HG03060 (cell line): ENCODE measurements around the gene GATA6.
"Not testable (repeated sequence)": the region's sequence is repeated elsewhere in the genome, so short reads cannot be mapped to it uniquely, and the experiment has no call there.

Experiments
- ATAC-seq: cut with Tn5 transposase; IDR thresholded peaks from one replicate; pipeline ENCODE4 v1.9.1; 2021; ENCODE audit warnings: low read depth, moderate number of reproducible peaks; ENCODE audit not compliant: unreplicated experiment

Gene GATA6

DNA sequence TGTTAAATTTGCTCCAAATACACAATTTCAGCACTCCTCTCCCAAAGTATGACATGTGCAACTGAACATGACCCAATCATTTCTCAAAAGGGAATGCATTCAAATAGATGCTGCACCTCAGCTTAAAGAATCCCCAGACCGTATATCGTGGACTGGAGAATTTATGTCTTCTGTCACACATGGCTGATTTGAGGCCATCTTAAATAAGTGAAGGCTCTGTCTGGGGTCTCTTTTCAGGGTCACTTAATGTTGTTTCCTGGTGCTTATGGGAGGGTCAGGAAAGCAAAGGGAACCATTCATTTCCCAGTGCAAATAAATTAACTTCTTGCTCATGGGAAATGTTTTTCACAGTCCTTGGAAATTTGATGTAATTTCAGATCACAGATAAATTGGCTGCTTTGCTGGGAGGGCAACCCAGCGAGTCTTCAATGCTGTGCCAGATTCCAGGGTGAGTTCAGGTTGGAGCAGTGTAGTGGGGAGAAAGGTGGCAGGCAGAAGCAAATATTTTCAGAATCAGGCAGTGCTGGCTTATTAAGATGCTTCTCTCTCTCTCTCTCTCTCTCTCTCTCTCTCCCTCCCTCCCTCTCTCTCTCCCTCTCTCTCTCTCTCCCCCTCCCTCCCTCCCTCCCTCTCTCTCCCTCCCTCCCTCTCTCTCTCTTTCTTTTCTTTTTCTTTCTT lies 34.3 kb downstream of the GATA6 start:
- no peak for ATAC-seq

DNA sequence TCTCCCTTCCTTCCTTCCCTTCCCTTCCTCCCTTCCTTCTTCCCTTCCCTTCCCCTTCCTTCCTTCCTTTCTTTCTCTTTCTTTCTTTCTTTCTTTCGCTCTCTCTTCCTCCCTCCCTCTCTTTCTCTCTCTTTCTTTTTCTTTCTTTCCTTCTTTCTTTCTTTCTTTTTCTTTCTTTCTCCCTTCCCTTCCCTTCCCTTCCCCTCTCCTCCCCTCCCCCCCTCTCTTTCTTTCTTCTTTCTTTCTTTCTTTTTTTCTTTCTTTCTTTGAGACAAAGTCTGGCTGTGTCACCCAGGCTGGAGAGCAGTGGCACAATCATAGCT lies 34.8 kb downstream of the GATA6 start:
- ATAC-seq, result no peak

DNA sequence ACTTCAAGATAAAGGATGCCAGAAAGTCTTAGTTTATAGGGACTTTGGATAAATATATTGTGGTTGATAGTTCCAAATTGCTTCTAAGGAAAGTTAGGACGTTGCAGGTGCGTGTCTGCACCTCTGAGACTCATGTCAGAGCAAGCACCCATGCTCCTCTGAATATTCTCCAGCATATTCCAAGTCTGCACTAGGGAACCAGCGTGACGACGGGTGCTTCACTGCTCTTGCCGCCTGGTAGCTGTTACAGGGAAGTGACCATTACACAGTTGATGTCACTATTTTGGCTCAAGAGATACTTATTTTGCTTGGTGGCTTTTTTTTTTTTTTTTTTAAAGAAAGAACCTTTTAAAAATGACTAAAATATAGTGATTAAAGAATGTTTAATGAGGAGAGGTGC lies 35.6 kb downstream of the GATA6 start:
- no peak for ATAC-seq

DNA sequence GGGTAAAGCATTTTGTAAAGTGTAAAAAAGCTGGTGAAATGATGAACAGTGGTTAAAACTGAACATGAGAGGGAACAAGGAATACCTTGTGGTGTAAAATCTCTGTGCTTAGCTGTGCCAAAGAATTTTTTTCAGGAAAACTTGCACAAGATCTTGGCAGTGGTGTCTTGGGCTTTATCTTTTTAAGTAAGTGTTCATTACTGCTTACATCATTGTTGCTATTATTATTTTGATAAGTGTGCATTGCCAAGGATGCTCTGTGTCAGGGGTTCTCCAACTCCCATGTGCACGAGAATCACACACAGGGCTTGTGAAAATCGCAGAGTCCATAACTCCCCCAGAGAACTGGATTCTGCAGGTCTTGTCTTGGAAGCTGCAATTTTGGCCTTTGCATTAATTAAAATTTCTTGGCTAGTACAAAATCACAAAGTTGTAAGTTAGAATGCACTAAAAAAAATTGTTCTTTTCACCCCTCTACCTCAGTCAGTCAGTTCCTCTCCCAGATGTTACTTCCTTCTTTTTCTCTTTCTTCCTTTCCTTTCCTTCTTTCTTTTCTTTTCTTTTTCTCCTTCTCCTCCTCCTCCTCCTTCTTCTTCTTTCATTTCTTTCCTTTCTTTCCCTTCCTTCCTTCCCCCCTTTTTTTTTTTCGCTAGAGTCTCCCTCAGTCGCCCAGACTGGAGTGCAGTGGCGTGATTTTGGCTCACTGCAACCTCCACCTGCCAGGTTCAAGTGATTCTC lies 37.8 kb downstream of the GATA6 start:
- no peak for ATAC-seq

DNA sequence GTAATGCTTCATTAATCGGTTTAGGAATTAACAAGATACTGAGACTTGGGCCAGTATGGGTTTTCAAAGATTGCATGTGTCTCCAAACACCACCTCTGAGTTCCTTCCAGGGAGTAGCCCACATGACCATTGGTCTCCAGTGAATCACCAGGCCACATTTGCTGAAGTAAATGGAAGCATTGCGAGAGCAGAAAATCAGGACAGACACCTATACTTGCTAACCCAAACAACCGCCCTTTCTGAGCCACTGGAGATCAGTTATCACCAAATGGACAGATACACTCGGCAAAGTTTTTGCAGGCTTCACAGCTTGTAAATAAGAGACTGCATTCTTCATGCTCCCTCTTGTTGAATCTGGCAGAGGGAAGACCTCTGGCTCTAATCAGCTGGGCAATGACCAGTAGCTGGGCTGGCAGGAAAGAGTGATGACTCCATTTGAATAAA lies 40.9 kb downstream of the GATA6 start:
- ATAC-seq, result no peak

DNA sequence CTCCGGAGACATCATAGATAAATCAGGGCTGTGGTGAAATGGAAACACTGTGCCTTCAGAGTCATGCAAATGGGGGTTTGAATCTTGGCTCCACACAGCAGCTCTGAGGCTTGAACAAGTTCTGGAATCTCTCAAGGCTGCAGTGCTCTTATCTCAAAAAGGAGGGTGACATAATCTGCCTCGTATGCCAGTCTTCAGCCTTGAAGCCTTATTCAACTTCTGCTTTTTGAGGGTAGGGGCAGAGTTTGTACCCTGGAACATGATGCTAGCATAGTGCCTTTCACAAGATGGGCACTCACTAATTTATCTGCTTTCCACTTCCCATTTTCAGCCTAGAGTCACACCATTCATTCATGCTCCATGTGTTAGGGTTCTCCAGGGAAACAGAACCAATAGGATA lies 42.3 kb downstream of the GATA6 start:
- no peak for ATAC-seq

DNA sequence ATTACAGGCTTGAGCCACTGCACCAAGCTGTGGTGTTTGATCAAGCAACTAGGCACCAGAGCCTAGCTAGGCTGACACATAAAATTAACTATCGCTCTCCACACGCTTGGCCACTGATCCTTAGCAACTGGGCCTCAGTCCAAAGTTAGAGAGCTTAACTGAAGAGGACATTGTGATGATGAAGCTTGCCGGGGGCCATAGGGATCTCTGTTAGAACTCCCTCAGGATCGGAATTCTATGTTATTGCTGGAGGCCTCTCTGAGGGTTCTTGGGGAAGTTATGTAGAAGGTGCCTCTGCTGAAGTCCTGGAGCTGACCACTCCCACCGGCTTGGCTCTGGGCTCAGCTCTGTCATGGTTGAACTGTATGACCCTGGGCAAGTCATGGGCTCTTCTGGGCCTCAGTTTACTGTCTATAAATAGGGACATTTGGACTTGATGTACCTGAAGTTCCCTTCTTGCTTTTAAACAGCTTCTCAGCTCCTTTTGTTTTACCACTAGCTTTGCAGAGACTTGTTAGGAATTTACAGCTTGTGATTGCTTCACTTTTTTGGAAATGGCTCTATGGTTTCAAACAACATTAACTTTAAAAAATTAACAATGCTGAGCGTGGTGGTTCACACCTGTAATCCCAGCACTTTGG lies 44.1 kb downstream of the GATA6 start:
- no peak for ATAC-seq

DNA sequence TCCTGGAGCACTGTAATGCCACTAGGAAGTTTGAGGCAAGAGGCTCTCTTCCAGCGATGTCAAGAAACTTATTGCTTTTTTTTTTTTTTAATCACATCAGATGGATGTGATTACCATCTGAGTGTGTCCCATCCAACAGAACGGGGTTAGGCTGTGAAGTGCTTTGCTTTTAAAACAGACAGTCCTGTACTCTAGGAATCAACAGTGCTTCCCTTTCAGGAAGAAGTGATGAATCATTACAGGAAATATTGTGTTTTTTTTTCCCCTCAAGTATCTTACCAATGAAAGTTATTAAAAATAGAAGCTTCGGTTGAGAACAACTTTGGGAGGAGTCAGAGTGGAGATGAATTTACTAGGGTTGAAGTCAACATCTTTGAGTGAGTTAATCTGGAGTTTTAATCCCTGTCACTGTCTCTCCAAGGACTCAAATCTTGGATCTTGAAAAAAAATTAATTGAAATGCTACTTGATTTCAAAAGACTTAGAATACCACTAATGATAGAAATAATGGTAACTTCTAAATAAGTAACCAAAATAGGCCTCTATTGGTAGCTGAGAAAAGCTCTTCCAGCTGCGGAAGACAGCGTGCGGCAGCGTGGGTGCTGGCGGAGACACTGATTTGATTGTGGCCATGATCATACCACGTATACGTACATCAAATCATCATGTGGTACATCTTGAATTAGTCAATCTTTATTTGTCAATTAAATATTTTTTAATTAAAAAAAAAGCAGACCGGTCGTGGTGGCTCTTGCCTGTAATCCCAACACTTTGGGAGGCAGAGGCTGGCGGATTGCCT lies 45.5 kb downstream of the GATA6 start:
- no peak for ATAC-seq

DNA sequence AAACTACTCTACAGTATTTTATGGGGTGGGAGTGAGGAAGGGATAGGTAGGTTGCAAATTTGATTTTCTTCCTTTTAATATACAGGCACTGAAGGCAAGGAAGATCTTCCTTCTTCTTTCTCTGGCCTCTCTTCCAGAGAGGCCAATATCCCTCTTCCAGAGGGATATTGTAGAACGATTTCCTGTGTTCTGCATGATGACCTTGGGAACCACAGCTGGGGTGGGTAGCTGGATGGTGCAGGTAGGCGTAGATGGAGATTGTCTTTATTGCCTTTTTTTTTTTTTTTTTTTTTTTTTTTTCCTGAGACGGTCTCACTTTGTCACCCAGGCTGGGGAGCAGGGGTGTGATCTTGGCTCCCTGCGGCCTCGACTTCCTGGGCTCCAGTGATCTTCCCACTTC lies 49.4 kb downstream of the GATA6 start:
- no peak for ATAC-seq

DNA sequence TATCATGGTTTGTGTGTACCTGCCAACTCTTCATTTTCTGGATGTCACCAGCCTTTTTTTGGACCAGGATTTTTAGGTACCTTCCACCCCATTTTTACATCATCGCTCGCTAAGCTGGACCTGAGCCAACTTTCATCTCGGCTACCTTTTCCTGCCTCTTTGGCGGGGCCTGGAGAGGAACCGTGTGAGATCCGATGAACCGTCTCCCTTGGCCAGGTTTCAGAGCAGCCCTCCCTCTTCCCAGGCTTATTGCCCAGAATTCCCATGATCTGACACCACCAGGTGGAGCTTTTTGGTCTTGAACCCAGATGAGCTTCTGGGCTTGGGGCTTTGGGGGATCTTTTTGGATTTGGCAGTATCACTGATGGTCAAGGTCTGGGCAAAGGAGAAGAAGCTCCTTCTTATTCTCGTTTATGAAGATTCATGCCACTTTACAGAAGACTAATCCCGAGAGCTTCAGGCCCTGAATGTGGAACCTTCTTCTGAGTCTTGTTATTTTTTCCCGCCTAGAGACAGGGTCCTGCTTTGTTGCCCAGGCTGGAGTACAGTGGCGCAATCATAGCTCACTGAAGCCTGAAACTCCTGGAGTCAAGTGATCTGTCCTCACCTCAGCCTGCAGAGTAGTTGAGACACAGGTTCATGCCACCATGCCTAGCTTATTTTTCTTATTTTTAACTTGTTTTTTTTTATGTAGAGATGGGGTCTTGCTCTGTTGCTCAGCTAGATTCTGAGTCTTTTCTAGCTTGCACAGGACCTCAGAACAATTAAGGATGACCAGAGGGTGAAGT lies 50.4 kb downstream of the GATA6 start:
- ATAC-seq, result no peak

DNA sequence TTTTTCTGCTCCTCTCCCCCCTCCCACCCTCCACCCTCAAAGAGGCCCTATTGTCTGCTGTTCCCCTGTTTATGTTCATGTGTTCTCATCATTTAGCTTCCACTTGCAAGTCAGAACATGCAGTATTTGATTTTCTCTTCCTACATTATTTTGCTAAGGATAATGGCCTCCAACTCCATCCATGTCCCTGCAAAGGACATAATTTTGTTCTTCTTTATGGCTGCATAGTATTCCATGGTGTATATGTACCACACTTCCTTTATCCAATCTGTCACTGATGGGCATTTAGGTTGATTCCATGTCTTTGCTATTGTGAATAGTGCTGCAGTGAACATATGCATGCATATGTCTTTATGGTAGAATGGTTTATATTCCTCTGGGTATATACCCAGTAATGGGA lies 51.2 kb downstream of the GATA6 start:
- not testable (repeated sequence) for ATAC-seq

DNA sequence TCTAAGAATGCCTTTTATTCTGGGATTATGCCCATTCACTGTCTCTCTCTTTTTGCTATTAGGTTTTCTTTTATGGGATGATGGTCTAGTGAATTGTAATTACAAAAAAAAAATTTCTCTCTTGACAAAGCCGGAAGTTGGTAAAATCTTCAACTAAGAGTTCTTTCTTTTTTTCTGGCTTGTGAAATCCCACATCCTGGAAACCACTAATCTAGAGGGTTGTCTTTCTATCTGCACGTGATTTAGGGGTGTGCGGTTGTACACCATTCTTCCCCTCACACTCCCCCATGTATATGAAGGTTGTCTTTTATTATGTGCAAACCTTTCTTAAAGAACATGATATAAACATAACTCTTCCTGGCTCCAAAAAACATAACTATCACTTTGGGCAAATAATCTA lies 52.0 kb downstream of the GATA6 start:
- ATAC-seq, result no peak

DNA sequence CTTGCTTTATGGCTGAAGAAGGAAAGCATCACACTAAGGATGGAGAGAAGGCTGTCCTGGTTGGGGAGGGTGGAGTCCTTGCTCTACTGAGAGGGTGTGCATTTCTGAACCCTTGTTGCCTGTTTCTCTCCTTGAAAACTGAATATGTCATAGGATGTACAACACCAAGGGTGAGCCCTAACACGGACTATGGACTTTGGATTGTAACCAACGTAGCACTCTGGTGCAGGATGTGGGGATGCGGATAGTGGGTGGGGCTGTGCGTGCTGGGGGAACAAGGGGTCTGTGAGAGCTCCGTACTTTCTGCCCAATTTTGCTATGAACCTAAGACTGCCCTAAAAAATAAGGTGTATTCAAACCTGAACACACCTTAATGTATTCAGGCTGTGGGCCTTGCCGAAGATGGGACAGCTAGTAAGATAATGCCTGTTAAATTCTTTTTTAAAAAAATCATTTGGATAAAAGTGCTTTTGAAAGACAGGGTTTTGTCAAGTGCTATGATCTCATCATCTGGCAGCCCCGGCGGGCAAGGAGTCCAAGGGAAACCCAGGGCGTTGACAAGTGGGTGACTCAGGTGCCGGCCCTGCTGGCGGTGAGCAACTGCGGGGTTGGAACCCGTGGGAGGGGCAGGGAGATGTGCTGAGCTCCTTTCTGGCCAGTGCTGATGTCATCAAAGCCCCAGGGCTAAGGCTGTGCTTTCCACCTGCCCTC lies 54.0 kb downstream of the GATA6 start:
- ATAC-seq, result no peak

DNA sequence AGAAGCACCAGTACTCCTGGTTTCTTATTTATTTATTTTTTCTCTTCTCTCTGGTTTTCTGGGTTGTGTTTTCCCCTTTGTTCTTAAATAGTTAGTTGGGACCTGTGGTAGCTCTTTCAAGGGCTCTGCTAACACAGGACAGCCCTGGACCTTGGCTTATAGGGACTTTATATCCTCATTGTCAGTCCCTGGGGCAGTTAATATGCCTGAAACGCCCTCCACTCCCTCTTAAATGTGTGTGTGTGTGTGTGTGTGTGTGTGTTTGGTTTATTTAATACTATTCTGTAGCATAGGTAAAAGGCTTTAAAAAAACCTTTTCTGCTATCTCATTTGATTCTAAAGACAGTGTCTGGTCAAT lies 54.6 kb downstream of the GATA6 start:
- ATAC-seq, result no peak

DNA sequence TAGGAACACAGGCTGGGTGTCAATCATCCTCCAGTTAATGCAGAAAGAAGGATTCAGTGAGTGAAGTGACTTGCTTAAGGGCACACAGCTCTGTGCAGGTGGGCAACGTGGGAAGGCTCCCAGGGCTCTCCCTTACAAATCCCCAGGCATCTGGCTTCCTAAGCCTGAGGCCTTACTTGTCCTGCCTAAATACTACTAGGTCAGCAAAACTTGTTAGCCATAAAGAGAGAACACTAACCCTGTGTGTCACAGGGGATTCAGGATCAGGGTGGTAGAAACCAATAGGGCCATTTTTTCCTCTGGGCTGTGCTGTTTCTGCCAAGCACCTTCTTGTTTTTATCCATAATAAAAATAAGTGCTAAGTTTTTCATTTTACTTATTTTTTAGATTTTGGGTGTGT lies 55.0 kb downstream of the GATA6 start:
- ATAC-seq, result no peak

DNA sequence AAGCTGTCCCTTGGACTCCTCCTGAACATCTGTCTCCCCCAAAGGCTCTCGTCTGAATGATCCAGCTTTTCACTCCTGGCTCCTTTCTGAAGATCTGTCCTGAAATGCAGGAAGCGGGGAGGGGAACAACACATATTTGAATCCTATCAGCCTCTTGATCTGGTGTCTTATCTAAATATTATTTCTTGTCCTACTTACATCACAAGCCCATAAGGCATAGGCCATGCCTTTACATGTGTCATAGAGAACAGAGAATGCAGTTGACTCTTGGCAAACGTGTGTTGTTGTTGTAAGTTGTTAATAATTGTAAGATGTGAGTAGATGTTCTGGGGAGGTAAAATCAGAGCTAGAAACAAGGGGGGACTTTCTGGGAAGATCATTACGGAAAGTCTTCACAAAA lies 57.4 kb downstream of the GATA6 start:
- no peak for ATAC-seq

DNA sequence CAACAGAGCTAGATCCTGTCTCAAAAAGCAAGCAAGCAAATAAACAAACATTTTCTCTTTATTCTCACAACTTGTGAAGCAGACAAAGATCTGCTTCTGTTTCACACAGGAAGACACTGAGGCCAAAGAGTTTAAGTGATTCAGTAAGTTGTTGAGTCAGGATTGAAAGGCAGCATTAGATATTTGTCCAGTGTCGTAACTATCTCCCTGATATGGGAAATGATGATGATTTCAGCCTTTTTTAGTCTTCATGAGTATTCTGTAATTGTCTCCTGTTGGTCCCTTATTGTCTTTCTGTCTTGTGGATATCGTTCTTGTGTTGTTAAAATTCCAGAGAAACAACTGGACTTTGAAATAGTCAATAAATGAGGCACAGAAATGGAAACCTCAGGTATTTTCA lies 59.6 kb downstream of the GATA6 start:
- ATAC-seq, result no peak

DNA sequence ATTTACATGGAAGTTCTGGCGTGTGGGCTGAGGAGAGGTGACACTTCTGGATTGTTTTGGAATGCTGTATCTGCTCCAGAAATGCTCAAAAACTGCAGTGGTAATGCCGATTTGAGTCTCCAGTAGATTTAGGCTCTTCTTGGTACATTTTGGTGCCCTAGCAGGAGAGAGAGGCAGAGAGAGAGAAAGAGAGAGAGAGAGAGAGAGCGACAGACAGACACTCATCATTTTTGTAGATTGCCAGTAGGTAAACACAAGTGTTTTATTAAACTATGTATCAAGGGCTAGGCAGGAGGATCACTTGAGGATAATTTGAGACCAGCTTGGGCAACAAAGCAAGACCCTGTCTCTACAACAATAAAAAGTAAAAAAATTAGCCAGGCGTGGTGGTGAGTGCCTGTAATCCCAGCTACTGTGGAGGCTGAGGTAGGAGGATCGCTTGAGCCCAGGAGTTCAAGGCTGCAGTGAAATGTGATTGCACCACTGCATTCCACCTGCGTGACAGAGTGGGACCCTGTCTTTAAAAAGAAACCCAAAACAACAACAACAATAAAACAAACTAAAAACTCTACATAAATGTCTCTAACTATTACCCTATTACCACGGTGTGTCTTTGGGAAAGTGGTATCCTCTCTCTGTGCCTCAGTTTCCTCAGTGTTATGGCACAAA lies 60.2 kb downstream of the GATA6 start:
- ATAC-seq, result no peak

DNA sequence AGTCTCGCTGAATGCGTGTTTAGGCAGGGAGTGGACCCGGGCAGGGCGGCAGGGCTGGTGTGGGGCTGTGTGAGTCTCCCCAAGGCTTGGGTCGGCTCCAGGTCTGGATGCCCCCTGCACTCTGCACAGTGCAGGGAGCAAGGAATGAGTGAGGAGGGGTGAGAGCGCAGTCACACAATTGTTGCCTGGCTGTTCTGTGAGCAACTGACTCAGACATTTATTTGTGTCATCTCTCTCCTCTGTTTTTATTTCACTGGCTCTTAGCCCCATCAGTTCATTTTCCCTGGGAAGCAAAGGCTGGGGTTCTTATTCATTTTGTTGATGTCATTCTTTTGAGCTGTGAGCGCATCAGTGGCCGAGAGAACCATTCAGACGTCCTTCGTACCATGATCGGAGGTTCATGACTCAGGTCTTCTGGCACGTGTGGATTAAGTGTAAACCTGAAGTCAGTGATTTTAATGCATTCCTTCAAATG lies 61.1 kb downstream of the GATA6 start:
- no peak for ATAC-seq
